Measurements from ENCODE around the gene HOXD12.

HOXD12 gene

DNA sequence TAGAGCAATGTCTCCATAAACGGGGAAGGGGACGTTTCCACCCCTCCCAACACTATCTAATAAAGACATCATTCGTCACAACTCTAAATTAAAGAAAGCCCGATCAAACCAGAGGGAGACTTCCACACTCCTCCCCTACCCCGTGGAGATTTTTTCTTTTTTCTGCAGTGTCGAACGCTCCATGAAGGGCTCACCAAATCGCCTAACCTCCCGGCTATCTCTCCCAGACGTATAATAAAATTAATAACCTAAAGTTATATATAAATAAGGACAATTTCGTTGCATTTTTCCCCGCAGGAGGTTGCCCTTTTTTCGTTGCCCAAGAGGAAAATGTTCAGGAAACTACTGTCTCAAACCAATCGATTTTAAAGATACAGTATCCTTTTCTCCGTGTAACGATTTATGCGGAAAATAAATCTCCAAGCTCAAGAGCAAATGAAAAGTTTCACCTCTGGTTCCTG lies 18.2 kb upstream of the HOXD12 start:
- no peak for DNase-seq

DNA sequence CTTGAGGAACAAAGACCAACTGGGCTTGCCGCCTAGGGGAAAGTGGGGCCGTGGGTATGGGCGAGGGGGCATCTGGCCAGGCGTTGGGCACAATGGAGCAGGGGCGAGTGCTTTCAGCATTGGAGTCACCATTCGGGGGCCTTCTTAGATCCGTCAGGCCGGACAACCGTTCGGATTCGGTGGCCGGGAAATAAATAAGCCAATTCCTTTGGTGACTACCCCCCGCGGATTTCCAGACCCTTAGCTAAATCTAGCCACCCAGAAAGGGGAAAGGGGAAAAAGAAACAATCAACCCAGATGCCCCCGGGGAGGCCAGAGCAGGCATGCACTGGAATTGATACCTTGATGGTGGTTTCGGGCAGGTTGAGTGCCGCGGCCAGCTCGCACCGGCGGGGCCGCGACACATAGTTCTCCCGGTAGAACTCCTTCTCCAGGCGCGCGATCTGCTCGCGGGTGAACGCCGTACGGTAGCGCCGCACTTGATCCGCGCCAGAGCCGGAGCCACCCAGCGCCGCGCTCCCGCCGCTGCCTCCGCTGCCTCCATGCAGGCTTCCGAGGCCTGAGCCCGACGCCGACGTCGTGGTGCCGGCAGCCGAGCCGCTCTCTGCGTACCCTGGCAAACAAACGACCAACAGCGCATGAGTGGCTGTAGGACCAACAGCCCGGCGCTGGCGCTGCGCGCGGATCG lies 17.6 kb upstream of the HOXD12 start:
- no peak for DNase-seq

DNA sequence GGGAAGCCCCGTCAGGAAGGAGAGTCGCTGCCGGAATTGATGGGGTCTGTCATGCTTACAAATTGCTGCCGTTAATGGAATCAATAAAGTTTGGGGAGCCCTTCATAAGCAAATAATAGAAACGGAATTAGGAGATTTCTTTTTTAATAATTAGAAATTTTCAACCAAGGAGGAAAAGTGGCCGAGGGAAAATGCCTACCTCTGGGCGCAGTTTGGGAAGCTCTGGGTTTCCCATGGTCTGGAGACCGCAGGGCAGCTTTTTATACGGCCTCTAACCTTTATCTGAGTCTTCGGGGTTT lies 17.1 kb upstream of the HOXD12 start:
- DNase-seq, result no peak

DNA sequence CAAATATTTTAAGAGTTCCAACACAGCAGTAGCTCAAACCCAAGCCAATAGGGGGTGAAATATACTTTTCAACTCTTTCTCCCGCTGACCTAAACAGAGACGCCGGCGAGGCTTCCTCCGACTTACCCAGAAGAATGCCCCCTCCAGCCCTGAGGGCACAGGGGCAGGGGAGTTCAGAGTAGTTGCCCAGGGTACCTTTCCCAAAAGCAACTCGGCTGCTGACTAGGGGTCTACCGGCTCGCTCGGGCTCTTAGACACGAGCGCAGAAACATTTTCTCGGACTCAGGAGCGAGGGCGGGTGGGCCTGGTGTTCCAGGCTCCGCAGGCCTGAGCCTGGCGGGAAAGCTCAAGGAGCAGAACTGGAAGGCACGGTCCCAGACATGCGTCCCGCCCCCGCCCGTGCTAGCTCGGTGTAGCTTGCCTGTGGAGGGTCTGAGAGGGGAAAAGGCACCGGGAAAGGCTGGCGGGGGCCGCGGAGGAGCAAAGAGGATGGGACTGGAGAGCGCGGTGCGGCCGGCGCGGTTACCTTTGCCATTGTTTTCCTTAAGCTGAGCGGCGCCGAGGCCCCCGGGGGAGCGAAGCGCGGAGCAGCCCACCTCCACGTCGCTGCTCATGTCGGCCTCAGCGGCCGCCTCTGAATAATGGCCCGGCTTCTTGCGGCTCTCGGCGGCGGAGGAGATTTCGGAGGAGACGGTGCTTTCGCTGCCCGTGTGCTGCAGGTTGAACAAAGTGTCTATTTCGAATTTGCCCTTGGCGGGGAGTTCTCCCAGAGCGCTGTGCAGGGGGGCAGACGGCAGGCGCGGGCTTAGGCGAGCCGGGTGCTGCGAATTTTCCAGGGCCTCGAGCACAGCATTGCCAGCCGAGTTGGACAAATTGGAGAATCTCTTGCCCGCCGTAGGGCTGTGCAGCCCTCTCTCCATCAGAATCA lies 16.5 kb upstream of the HOXD12 start:
- no peak for DNase-seq

DNA sequence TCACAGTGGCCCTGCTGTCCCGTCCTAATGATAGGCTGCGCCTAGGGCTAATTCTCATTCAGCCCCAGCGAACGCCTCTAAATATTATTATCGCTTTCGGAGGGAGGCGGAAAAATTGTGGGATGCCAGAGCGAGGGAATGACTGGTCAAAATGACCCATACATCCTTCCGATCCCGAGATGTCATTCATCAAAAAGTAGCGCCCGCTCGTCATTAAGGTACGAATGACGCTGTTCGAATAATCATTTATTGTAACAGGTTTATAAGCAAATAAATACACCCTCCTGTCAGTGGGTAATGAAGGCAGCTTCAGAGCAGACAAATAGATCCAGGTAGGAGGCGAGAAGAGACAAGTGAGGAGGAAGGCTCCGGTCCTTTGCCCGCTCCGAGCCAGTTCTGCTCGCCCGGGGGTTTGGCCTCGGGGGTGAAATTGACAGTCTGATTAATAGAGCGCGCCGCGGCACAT lies 15.8 kb upstream of the HOXD12 start, which contains the start of gene EVX2:
Gene EVX2, minus strand, starts transcription at position 167 of the 466 bp plus-strand sequence. CDS start 186 bp downstream, outside the sequence.
- no peak for DNase-seq

DNA sequence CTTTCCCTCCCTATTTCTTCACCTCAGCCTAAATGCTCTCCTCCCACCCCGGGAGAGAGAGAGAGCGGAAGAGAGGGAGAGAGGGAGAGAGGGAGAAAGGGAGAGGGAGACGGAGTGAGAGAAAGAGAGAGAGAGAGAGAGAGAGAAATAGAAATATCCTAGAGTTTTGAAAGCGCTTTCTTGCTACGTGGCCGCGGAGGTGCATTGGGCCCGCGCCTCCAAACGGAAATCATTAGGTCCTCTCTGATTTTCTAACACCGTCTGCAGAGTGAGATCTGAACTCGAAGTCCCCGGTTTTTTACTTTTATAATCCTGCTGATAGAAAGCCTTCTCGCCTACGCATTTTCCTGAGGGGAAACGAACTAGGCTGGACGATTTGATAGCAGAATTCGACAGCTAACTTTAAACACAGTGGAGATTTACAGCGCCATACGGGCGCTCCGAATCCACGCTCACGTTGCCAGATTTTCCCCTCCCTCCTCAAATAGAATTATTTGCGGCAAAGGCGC lies 14.9 kb upstream of the HOXD12 start:
- DNase-seq, result no peak

DNA sequence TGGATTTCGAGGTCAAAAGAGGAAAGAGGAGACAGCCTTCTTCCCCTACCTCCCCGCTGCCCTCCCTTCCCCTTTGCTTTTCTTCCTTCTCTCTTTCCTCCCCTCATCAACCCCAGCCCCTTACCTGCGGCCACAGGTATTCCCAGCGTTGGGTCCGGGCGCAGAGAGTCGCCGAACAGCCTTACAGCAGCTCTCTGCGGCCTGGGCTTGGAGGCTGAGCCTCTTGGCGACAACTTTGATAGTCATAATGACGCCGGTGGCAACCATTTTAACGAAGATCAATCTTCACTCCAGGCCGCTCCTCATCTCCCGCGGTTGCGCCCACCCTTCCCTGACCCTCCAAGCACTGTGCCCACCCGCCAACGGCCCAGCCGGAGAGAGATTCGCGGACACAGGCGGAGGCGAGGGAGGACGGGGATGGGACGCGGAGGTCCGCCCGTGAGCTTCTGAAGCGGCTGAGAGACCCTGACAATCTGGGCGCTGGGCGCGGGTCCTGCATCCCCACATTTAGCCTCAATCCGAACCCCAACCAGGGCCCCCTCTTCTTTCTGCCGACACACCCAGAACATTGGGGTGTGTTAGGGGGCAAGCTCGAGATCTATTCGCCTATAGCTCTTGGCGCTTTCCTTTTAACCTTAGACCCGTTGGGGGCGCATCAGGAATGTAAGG lies 14.3 kb upstream of the HOXD12 start:
- no peak for DNase-seq

DNA sequence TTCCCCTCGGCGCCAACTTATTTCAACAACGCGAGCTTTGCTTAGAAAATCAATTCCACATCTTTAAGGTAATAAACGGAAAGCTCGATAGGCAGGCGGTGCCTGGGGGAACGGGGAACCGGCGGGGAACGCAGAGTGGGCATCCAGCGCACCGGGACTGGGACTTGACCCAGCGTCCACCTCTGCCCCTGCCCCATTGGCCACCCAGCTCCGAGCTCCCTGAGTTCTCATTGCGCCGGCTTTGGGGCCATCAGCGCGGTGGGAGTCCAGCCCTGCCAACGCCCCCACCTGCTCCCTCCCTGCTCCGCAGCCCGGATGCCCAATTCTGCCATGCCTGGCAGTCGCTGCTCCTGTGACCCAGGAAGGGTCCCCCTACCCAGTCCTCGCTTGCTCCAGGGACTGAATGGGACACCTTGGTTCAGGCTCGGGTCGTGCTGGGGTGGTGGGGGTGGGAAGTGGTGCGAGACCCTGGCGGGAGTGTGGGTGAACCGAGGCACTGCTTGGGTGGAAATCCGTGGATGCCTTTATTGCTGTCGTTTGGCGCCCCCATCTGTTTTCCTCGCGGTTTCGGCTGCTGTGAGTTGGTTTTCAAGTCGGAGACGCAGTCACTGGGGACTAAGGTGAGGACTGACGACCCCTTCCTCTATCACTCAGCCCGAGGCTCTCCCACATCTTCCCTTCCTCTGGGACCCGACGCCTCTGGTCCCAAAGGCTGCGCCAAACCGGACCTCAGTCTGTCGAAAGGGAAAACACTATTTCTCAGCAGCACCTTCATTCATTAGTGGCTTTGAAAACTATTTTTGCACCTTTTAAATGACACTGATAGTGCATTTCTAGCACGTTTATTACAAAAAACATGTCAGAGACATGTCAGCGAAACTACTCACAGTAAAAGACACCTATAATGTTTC lies 13.5 kb upstream of the HOXD12 start:
- no peak for DNase-seq

DNA sequence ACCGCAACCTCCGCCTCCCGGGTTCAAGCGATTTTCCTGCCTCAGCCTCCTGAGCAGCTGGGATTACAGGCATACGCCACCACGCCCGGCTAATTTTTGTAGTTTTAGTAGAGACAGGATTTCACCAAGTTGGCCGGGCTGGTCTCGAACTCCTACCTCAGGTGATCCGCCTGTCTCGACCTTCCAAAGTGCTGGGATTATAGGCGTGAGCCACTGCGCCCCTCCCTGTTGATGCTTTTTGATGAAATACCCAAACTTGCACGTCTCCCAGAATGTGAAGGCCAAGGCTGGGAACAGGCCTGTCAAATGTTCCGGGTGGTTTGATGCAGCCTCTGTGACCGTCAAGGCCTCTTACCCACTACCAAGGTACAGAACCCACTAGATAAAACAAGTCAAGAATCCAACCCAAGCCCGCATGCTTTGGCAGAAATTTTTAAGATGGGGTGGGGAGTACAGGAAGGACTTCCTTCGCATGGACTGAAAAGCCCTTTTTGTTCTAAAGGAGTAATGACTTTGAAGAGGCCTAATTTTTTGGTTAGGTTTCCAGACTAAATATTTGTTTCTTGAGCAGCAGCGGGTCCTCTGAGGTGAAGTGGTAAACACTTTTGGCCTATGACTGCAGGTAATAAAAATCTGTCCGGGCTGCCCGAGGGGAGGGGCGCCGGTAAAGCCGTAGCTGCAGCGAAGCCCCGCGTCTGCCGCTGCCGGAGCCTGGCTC lies 12.1 kb upstream of the HOXD12 start:
- no peak for DNase-seq

DNA sequence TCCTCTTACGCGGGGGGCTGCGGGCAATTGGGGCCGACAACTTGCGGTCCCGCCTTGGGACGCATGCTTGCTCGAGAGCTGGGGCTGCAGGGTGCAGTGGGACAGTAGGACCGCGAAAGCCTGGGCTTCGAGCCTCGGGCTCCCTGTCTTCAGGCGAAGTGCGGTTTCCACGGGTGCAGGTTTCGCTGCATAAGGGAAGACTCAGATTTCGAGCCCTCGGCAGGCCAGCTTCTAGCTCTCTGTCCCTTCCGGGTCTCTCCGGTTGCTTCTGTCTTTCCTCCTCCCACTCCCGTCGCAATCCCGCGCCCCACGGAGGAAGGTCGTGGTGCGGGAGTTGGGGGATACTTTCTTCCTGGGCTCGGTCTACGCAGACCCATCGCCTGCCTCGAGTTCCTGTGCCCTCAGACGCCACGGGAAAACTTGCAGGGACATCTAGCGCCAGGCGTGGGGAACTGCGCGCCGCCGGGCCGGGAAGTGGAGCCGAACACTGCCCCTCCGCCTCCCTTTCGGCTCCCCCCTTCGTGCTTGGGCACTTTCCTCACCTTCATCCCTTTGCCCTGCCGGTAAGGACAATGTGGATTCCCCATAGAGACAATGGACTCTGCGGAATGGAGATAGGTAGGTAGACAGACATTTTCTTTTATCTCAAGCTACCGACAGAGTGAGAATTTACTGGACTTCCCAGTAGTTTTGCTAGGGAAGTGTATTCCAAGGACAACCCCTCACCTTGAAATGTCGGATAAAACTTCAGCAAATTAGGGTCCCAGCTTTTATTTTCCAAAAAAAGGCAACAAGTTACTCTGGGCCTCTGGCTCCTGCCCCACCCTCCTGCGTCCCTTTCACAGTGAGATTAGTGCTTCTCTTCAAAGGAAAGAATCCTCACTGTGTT lies 11.3 kb upstream of the HOXD12 start:
- peak; percentile 76 for DNase-seq

DNA sequence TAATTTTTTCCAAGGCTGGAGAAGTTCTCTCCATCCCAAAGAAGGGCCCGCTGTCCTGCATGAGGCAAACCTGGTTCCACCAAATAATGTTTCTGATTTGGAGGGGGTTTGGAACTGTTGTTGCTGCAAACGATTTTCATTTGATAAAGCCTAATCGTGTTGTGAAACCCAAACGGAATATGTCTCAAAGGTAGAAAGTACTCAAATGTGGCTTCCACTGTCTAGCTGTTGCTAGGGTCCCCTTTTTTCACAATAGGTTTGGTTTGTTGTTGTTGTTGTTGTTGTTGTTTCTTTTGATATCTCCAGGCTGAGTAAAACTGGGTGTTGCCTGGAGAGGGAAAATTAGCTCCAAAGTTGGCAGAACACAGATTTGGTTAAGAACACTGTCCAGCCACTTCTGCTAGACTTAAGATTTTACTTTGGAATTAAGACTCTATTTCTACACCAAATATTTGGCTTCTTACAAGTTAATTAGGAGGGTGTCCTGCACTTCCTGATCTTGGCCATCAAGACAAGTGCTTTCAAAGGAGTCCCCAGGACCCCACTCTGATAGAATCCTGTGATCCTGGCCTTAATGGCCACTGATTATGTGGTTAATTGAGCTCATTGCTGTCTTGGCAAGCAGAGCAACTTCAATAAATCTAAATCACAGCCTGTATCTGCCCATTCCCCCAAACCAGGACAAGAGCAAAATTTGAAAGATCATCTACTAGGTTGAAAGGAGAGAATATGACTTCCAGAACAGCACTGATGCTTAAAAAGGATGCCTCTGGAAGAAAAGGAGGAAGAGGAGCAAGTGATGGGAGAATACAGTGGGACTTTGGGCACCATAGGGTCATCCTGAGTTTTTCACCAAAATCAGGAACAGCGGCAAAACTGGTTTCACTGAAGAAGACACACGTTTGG lies 10.4 kb upstream of the HOXD12 start:
- DNase-seq, result no peak

DNA sequence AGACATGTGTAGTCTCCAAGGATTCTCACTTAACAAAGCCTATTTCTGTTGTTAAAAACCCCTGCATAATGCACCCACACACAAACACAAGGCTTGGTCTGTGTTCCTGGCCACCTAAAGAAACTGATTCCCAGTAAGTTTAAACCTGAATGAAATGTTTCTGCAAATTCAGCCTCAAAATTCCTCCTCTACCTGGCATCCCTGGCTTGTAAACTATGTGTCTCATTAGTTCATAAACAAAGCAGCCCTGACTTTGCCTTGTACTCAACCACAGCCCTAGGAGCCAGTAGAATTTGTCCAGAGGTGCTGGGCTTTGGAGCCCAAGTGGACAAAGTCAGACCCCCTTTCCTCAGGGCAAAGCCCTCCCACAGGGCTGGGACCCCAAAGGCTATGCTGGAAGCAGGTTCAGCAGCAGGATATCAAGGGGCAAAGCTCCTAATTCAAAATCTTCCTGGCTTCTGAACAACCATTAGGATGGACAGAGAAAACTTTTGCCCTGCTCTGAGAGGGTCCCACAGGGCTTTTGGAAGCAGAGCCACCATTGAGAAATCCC lies 9.7 kb upstream of the HOXD12 start:
- no peak for DNase-seq

DNA sequence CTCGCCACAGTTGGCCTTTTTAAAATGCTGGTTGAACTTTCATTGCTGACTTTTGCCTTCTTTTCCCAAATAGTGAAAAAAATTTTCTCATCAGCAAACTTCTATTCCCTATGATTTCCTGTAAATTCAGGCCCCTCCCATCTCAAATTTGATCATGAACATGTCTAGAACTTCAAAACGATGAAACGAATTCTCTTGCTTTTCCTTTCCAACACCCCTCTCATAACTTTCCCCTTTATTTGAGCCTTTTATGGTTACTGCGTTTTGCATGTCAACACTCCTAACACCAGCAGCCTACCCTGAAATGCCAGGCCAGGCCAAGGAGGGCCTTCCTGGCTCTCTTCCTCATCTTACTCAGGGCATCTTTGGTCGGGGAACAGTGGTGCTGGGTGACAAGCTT lies 8.7 kb upstream of the HOXD12 start:
- DNase-seq, result no peak

DNA sequence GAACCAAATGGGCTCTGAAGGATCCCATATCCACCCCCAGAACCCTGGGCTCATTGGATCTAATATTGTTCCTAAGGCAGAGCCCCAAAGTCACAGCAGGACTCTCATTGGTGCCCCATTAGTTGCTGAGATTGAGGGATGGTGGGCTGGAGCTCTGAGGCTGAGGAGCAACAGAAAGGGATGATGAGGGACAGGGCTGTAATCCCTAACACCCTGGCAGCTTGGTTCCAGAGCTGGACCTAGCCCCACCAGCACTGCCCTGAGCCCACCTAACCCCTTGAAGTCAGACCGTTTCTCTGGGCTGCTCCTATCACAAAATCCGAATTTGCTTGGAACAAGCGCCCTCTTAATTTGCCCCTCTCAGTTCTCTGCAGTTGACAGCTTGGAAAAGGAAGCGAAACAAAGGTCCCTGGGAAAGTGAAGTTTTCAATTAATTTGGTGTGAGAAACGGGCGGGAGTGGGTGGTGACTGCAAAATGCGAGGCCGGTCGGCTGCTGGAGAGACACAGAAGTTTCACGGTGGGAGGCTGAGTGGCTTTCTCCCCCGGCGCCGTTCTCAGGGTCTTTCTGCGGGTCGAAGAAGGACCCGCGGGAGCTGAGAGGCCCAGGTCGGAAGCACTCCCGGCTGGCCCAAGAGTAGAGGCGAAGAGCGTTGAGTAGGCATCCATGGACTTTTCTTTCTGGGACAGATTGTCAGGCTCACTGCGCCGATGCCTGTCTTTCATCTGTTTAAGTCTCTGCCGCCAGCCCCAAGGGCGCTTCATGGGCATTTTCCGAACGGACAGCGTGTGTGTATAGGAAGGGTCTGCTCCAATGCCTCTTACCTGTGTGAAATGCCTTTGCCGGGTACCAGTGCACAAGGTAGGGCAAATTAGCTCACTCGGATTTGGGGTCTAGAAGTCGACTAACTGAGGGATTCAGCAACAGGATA lies 8.0 kb upstream of the HOXD12 start:
- DNase-seq, result no peak

DNA sequence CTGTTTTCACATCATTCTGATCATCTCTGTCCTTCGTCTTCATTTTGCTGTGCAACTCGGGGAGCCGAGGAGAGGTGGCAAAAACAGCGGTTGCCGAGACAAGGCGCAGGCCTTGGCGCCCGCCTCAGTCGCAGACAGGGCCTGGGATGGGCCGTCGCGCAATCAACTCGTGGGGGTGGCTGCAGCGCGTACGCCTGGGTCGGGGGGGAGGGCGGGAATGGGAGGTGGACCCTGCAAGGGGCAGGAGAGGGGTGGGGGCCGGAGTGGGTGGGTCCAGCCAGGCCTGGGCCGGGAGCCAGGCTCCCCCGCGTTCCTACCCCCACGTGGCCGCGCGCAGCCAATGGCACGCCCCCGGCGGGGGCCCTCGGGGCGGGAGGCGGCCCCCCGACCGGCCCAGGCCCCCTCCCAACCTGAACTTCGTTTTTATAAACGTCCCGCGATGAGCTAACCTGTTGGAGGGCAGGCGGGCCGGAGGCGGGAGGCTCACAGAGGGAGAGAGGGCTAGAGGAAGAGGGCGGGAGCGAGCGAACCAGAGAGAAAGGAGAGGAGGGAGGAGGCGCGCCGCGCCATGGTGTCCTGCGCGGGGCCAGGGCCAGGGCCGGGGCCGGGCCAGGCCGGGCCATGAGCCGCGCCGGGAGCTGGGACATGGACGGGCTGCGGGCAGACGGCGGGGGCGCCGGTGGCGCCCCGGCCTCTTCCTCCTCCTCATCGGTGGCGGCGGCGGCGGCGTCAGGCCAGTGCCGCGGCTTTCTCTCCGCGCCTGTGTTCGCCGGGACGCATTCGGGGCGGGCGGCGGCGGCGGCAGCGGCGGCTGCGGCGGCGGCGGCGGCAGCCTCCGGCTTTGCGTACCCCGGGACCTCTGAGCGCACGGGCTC lies 7.1 kb upstream of the HOXD12 start, which contains the start of gene HOXD13:
Gene HOXD13, plus strand, starts transcription at position 452 of the 875 bp plus-strand sequence. Its CDS starts 170 bp downstream, at position 622.
- no peak for DNase-seq

DNA sequence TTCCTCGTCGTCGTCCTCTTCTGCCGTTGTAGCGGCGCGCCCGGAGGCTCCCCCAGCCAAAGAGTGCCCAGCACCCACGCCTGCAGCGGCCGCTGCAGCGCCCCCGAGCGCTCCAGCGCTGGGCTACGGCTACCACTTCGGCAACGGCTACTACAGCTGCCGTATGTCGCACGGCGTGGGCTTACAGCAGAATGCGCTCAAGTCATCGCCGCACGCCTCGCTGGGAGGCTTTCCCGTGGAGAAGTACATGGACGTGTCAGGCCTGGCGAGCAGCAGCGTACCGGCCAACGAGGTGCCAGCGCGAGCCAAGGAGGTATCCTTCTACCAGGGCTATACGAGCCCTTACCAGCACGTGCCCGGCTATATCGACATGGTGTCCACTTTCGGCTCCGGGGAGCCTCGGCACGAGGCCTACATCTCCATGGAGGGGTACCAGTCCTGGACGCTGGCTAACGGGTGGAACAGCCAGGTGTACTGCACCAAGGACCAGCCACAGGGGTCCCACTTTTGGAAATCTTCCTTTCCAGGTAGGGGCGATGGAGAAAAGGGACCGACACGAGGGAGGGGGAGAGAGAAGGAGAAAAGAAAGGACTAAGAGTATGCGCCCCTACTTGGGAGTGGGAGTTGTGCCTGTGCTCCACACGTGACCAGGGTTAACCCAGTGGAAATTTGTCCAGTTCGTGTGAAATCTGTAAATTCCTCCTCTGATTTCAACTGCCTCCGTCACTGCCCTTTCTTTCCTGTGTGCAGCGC lies 6.3 kb upstream of the HOXD12 start:
- peak; percentile 28 for DNase-seq
